BJ (cell line): ENCODE measurements around the gene RNASE4. TPM values are rescaled to one million over a fixed set of nuclear protein-coding genes. Genes with fewer than 3 reads are reported as not detected.

Experiments
- CTCF ChIA-PET: fragments of 350-600 bp; formaldehyde crosslinking; extraction: SDS; loops from one replicate; lab custom pipeline; 2021; ENCODE audit warnings: antibody characterized with exemption, inconsistent platforms; lab: Yijun Ruan, JAX
- POLR2A ChIA-PET: fragments of 300-600 bp; sonication (Branson Sonifier 250); formaldehyde crosslinking; extraction: SDS; loops from one replicate; lab custom pipeline; 2021; ENCODE audit warnings: antibody characterized with exemption; lab: Charles Lee
- DNase-seq: peaks from one replicate; pipeline ENCODE4 v3.0.0-alpha.2; 2011; ENCODE audit warnings: low read depth
- H3K27me3 ChIP-seq: 2 replicates; pipeline ENCODE4 v1.6.0; 2011; ENCODE audit warnings: low read length; ENCODE audit not compliant: control insufficient read depth, insufficient read depth
- H3K36me3 ChIP-seq: 2 replicates; pipeline ENCODE4 v1.5.1; 2011; ENCODE audit warnings: low read length; ENCODE audit not compliant: control insufficient read depth, insufficient read depth
- H3K4me3 ChIP-seq: 2 replicates; pipeline ENCODE4 v1.5.1; 2011; ENCODE audit warnings: low read depth, mild to moderate bottlenecking, control low read depth, low read length
- CTCF ChIP-seq: IDR thresholded peaks from 2 replicates; pipeline ENCODE4 v1.5.1; 2011; ENCODE audit warnings: low read depth, mild to moderate bottlenecking, control low read depth, inconsistent platforms, low read length, moderate library complexity; ENCODE audit not compliant: insufficient read depth
- polyA plus RNA-seq: library from polyadenylated mRNA; depleted of rRNA; stranded (reverse); fragments of >200 nt; gene quantifications from 2 replicates; pipeline ENCODE4 v1.2.3, GENCODE V29; 2011

The RNASE4 gene
- polyA plus RNA-seq, 1 experiment = 42.4 TPM

DNA sequence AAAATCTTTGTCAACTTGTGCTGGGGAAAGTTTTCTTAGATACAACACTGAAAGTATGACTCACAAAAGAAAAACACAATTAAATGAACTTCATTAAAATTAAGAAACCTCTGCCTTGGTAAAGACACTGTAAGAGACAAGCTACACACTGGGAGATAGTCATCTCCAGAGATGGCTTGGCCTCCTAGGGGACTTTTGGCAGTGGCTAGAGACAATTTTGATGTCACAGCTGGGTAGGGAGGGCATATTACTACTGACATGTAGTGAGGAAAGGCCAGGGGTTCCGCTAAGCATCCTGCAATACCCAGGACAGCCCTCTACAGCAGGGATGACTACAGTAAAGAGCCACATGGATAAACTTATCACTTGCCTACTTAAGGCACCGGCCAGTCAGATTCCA lies 8.7 kb upstream of the RNASE4 start:
- H3K36me3 ChIP-seq = no peaks in the 10 kb centered on the region
- peaks cover 1% of the 10 kb centered on the region; the same call in 1 of the 2 replicates for H3K27me3 ChIP-seq
- ChIA-PET CTCF (interaction anchor here (0.8 to 2.1 kb wide), 2 partner anchors 10 to 62 kb away, joined by 3 to 7 read pairs; no protein-coding TSS in a partner anchor), POLR2A (no interaction called here)
- H3K4me3 ChIP-seq = no peak overlapping the region
- no peak for DNase-seq
- TF ChIP-seq CTCF = no peak

GRCh38 chr14:20676072-20676471 lies 8.3 kb upstream of the RNASE4 start:
- H3K4me3 ChIP-seq = no peak overlapping the region
- peaks cover 1% of the 10 kb centered on the region; the same call in 1 of the 2 replicates for H3K27me3 ChIP-seq
- no peak for TF ChIP-seq CTCF
- DNase-seq = no peak
- POLR2A ChIA-PET = no interaction called here
- CTCF ChIA-PET = interaction anchor here (0.8 to 2.1 kb wide), 2 partner anchors 11 to 63 kb away, joined by 3 to 7 read pairs; no protein-coding TSS in a partner anchor
- H3K36me3 ChIP-seq = no peaks in the 10 kb centered on the region

- POLR2A ChIA-PET = no interaction called here
- peaks cover 1% of the 10 kb centered on the region; the same call in 1 of the 2 replicates for H3K27me3 ChIP-seq
- CTCF ChIA-PET = interaction anchor here (0.6 to 4.1 kb wide), 4 partner anchors 11 to 291 kb away, joined by 3 to 19 read pairs (median 4); no protein-coding TSS in a partner anchor
- DNase-seq = no peak
- no peak overlapping the region for H3K4me3 ChIP-seq
- no peaks in the 10 kb centered on the region for H3K36me3 ChIP-seq
- TF ChIP-seq CTCF = no peak
Observed at GRCh38 chr14:20679907-20680306, 4.5 kb upstream of the RNASE4 start.

GRCh38 chr14:20680363-20680762 lies 4.0 kb upstream of the RNASE4 start:
- ChIA-PET CTCF (interaction anchor here (0.6 to 4.1 kb wide), 7 partner anchors 11 to 353 kb away, joined by 3 to 19 read pairs (median 3); no protein-coding TSS in a partner anchor), POLR2A (no interaction called here)
- DNase-seq = no peak
- H3K4me3 ChIP-seq = no peak overlapping the region; the same call in 1 of the 2 replicates
- peaks cover 1% of the 10 kb centered on the region; the same call in 1 of the 2 replicates for H3K27me3 ChIP-seq
- no peak for TF ChIP-seq CTCF
- H3K36me3 ChIP-seq = no peaks in the 10 kb centered on the region

DNA sequence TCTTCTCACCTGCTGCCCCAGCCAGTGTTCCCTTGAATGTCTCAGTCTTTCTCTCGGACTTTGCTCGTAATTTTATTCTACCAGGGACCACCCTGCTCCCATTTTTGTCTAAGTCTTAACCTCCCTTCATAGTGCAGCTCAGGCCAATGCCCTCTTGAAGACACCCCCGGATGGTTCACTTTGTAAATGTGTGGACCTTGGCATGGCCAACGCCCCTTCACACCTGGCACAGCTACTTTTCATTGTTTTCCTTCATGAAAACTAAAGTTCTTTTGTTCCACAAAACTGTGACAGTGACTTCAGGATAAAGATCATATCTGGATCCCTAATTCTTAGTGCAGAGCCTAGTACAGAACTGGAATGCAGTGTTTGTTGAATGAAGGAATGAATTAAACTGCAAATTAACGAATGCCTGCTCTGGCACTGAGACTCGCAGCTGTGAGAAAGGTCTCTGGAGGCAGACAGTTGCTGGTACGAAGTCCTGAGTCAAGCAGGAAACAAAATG lies 3.5 kb upstream of the RNASE4 start:
- Histone ChIP-seq H3K4me3 (peak overlapping the region; percentile 38), H3K27me3 (peaks cover under 1% of the 10 kb centered on the region; the same call in 1 of the 2 replicates), H3K36me3 (no peaks in the 10 kb centered on the region)
- ChIA-PET POLR2A (interaction anchor here (0.5 kb wide), 1 partner anchor 338 kb away, joined by 3 read pairs; no protein-coding TSS in a partner anchor), CTCF (interaction anchor here (0.8 to 4.1 kb wide), 10 partner anchors 10 to 354 kb away, joined by 3 to 19 read pairs (median 4); partner anchors contain the start of gene CCNB1IP1)
- TF ChIP-seq CTCF = no peak
- DNase-seq = no peak
